HL-60 (cell line): ENCODE results near the gene SLC25A1.

Experiments used
- POLR2AphosphoS5 ChIP-seq: IDR thresholded peaks from 2 replicates; pipeline ENCODE4 v1.6.1; 2012; ENCODE audit warnings: low read depth
- TF ChIP-seq, protein P1 (sequence below): IDR thresholded peaks from one replicate; pipeline ENCODE4 v1.5.1; 2011; ENCODE audit warnings: low read length, control low read depth, inconsistent platforms; ENCODE audit not compliant: insufficient read depth

GRCh38 chr22:19183216-19183615, 4.7 kb upstream of the SLC25A1 start:
- TF ChIP-seq, protein P1, sequence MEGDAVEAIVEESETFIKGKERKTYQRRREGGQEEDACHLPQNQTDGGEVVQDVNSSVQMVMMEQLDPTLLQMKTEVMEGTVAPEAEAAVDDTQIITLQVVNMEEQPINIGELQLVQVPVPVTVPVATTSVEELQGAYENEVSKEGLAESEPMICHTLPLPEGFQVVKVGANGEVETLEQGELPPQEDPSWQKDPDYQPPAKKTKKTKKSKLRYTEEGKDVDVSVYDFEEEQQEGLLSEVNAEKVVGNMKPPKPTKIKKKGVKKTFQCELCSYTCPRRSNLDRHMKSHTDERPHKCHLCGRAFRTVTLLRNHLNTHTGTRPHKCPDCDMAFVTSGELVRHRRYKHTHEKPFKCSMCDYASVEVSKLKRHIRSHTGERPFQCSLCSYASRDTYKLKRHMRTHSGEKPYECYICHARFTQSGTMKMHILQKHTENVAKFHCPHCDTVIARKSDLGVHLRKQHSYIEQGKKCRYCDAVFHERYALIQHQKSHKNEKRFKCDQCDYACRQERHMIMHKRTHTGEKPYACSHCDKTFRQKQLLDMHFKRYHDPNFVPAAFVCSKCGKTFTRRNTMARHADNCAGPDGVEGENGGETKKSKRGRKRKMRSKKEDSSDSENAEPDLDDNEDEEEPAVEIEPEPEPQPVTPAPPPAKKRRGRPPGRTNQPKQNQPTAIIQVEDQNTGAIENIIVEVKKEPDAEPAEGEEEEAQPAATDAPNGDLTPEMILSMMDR, result no peak
- no peak for TF ChIP-seq POLR2AphosphoS5
